A549 treated with RU486 at 1 μM for 4 hours (cell line): ENCODE results near the gene TYW5. TPM values are rescaled to one million over a fixed set of nuclear protein-coding genes. Genes with fewer than 3 reads are reported as not detected.

Experiments used
- total RNA-seq: library from RNA; stranded (reverse); fragments of 200-300 nt; extraction: Qiagen RNA extraction; gene quantifications from 5 replicates; pipeline ENCODE4 v1.2.3, GENCODE V29; 2022; ENCODE audit warnings: low read depth

TYW5 gene, protein sequence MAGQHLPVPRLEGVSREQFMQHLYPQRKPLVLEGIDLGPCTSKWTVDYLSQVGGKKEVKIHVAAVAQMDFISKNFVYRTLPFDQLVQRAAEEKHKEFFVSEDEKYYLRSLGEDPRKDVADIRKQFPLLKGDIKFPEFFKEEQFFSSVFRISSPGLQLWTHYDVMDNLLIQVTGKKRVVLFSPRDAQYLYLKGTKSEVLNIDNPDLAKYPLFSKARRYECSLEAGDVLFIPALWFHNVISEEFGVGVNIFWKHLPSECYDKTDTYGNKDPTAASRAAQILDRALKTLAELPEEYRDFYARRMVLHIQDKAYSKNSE
- 5.8 to 9.0 TPM (median 7.3 TPM) in 5 replicates for total RNA-seq

DNA sequence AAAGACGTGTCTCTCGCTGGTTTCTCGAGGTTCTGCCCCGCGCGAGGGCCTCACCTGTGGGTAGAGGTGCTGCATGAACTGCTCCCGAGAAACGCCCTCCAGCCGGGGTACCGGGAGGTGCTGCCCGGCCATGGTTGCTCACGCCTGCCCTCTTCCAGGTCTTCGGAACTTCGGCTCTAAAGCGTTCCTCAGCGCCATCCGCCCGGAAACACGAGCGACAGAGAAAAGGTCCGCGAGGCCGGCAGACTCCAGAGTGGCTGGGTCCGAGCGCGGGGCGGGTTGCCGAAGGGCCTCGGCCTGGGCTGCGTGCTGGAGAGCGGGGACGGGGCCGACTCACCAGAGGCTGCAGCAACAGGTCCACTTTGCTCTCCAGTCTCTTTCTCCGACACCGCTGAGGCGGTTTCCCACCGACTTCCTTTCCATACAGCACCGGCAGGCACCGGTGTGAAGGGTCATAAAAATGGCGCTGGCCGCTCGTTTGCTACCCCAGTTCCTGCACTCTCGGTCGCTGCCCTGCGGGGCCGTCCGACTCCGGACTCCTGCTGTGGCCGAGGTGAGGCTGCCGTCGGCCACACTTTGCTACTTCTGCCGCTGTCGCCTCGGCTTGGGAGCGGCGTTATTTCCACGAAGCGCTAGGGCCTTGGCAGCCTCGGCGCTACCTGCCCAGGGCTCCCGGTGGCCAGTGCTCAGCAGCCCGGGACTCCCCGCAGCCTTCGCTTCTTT lies at the start of gene TYW5, which contains the start of gene MAIP1:
TYW5 (minus strand) TSS at position 153 of the 723 bp plus-strand sequence; CDS start at position 132, 21 bp downstream.
MAIP1 (plus strand) TSS at position 244 of the 723 bp plus-strand sequence; CDS start at position 461, 217 bp downstream.

DNA sequence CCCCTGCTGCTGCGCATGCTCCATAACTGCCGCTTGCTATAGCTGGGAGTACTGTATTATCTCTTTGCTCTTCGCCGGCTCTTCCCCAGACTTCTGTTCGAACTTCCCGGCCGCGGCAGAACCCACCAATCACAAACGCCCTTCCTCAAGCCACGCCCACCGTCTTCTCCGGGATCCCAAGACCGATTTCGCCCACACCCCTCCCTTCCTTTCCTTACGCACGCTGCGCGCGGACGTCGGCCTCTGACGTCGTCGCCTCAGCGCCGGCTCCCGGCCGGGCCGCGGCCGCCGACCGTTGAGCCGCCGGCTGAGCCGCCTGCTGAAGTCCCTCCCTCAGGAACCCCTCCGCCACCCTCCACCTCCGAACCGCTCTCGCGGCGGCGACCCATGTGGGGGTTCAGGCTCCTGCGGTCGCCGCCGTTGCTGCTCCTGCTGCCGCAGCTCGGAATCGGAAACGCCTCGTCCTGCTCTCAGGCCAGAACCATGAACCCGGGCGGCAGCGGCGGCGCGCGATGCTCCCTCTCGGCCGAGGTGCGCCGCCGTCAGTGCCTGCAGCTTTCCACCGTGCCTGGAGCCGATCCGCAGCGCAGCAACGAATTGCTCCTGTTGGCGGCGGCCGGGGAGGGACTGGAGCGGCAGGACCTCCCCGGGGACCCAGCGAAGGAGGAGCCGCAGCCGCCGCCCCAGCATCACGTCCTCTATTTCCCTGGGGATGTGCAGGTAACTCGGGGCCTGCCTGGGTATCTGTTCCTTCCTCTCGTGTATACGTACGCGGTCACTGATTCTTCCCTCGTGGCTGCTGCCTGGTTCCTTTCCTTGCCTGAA lies 44.0 kb downstream of the TYW5 start, which contains the start of gene C2orf69:
C2orf69 (plus strand) TSS at position 242 of the 825 bp plus-strand sequence; CDS start at position 388, 146 bp downstream.

Other genes starting within 250 kb of the TYW5 start
- gene FTCDNL1, start 104.3 kb downstream of the TYW5 start, total RNA-seq, result 1.8 to 2.8 TPM (median 2.5 TPM) in 5 replicates
- 2.9 to 8.8 TPM (median 8.2 TPM) in 5 replicates for gene C2orf69, start 44.2 kb downstream of the TYW5 start, total RNA-seq
- 32.3 to 42.5 TPM (median 38.0 TPM) in 5 replicates for gene MAIP1, start 91 bp upstream of the TYW5 start, total RNA-seq